Stimulated activated CD8-positive, alpha-beta memory T cell treated with anti-CD3 and anti-CD28 coated beads, Interleukin-12 subunit alpha, Interleukin-12 subunit beta, amount 100 ng/mL, for 24 hours (primary cell): ENCODE data around the gene TOM1L1.

Source experiments
- DNase-seq: peaks from one replicate; pipeline ENCODE4 v3.0.0-alpha.2; 2020; ENCODE audit errors: extremely low read depth

TOM1L1 gene

DNA sequence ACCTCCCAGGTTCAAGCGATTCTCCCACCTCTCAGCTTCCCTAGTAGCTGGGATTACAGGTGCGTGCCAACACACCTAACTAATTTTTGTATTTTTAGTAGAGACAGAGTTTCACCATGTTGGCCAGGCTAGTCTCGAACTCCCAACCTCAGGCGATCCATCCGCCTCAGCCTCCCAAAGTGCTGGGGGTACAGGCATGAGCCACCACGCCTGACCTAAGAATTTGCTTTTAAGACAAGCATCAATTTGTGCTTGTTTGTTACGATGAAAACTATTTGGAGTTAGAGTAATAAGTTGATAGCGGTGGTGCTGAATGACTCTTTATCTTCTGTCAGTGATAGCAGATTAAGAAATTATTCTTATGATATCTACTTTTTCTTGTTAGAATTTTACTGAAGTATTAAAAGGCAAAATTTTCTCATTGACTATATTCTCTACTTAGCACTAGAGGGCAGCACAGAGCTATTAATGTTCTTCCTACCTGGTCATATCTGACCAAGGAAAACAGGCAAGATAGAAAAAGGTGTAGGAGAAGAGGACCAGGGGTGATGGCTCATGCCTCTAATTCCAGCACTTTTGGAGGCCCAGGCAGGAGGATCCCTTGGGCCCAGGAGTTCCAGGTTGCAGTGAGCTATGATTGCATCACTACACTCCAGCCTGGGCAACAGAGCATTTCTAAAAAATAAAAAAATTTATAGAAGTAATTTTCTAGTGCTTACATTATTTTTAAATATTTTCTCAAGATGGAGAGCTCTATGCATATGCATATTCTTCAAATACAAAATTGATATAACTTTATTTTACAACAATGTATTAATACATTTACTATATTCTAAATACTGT is 92.4 kb downstream of the TOM1L1 start:
- DNase-seq = no peak

- DNase-seq = no peak
Measured at GRCh38 chr17:54996441-54996840, 95.8 kb downstream of the TOM1L1 start.

DNA sequence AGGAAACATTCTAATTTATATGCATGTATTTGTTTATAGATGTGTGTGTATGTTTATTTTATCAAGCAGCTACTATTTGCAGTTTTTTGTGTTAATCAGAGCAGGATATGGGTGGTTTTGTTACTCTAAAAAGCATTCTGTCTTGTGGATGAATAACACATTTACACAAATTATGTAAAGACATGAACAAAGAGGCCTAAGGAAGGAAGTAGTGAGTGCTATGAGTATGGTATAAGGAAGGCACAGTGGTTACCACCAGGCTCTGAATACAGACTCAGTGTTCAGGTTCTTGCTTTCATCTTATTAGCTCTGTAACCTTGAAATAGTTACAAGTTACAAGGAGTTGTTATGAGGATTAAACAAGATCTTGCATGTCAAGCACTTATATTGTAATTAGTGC is 101.8 kb downstream of the TOM1L1 start:
- DNase-seq = no peak

GRCh38 chr17:55004484-55004883 is 103.8 kb downstream of the TOM1L1 start:
- DNase-seq = no peak

DNA sequence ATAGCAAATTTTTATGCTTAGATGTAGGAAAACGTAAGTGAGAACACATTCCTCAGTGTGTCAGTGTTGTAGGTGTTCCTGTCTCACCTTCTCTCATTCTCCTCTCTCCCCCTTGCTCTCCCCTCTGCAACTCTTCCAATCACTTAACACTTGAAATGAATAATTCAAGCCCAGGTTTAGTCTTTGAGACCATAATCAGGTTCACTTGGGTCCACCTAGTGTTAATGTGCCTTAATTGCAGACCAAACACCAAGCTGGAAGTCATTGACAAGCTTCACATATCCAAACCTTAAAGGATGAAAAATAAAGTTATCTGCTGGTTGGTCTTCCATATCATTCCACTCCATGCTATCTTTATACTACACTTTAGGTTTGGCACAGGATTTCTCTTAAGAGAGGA is 104.9 kb downstream of the TOM1L1 start:
- DNase-seq = no peak
